ENCODE results near the gene OPRL1. TPM values are rescaled to one million over a fixed set of nuclear protein-coding genes. Genes with fewer than 3 reads are reported as not detected.
A peak's percentile ranks its signal among the peaks of the same experiment; 100 is the strongest.

Gene OPRL1
- under 1 TPM in 3 of 4 donors, not detected in 1; 0.34 to 0.91 (median 0.76) TPM for total RNA-seq

- 14 to 20% methylated on average over 7 to 11 of the region's 62 CpGs for WGBS, 2 donors
- intact Hi-C loops (cut with DNase I), result no loop called here
- peaks cover 31 to 90% (median 44%) of the 10 kb centered on the region in 3 donors for H3K4me1 ChIP-seq
Observed at GRCh38 chr20:64080013-64080812, at the start of gene OPRL1. TSS of gene OPRL1 (plus strand) at chr20:64080082. CDS start at chr20:64092721, 12,639 bp downstream.

GRCh38 chr20:64030371-64031134 lies 49.3 kb upstream of the OPRL1 start:
- WGBS, 2 donors, result 93% methylated on average over 12 to 13 of the region's 20 CpGs
- peaks cover 0 to 12% (median 0%) of the 10 kb centered on the region in 3 donors for H3K4me1 ChIP-seq
- intact Hi-C loops (cut with DNase I), result loop anchor here (10.0 kb wide), 1 partner anchor 46 kb away; the partner anchor contains the start of gene PRPF6
- H3K27me3 ChIP-seq, result no peaks in the 10 kb centered on the region
- TF ChIP-seq POLR2A (IDR thresholded peaks at IDR 0.05), result no peak
- no peak for TF ChIP-seq CTCF (IDR thresholded peaks at IDR 0.05)
- no peaks in the 10 kb centered on the region for H3K9me3 ChIP-seq
- no peak overlapping the region for H3K27ac ChIP-seq
- H3K4me3 ChIP-seq, result no peak overlapping the region
- no peak for DNase-seq
- H3K36me3 ChIP-seq, result peaks cover 42 to 100% (median 58%) of the 10 kb centered on the region in 3 donors

More at GRCh38 chr20:64080013-64080812, at the start of gene OPRL1:
- Histone ChIP-seq H3K36me3 (peaks cover 0 to 4% (median 0%) of the 10 kb centered on the region in 3 donors), H3K4me3 (peak within 1 kb of the TSS; percentile 59 to 89 (median 77)), H3K27me3 (peaks cover 0 to 40% (median 8%) of the 10 kb centered on the region in 4 donors), H3K27ac (peak within 1 kb of the TSS; percentile 64 to 91 (median 84)), H3K9me3 (no peaks in the 10 kb centered on the region)
- DNase-seq, result no peak
- no peak for TF ChIP-seq POLR2A (IDR thresholded peaks at IDR 0.05)
- TF ChIP-seq CTCF (IDR thresholded peaks at IDR 0.05), result no peak

DNA sequence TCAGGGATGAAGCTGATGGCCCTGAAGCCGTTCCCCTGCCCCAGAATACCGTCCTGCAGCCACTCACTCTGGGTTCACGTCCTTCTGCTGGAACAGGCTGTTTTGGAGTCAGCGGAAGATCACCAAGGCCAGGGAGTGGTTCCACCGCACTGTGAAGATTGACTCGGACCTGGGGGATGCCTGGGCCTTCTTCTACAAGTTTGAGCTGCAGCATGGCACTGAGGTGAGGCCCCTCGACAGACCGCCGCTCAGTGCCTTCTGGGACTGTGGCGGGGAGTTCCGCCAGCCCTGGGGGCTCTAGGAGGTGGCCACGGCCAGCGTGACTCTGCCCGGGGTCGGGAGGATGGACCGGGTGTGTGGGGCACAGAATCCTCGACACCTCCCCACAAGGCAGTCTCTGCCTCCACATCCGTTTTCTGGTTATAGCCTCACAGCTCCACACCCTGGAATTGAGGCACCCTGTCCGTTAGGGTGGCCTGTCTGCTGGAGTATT lies 48.0 kb upstream of the OPRL1 start:
- 82 to 92% methylated on average over 4 of the region's 19 CpGs for WGBS, 2 donors
- Histone ChIP-seq H3K4me1 (peaks cover 0 to 12% (median 0%) of the 10 kb centered on the region in 3 donors), H3K4me3 (no peak overlapping the region), H3K36me3 (peaks cover 35 to 88% (median 45%) of the 10 kb centered on the region in 3 donors), H3K27me3 (peaks cover 0 to 10% (median 0%) of the 10 kb centered on the region in 4 donors), H3K9me3 (no peaks in the 10 kb centered on the region), H3K27ac (no peak overlapping the region)
- no peak for TF ChIP-seq POLR2A (IDR thresholded peaks at IDR 0.05)
- TF ChIP-seq CTCF (IDR thresholded peaks at IDR 0.05), result no peak
- DNase-seq, result no peak
- intact Hi-C loops (cut with DNase I), result loop anchor here (10.0 kb wide), 1 partner anchor 47 kb away; the partner anchor contains the start of gene PRPF6

- Histone ChIP-seq H3K27me3 (peaks cover 0 to 21% (median 0%) of the 10 kb centered on the region in 4 donors), H3K9me3 (no peaks in the 10 kb centered on the region), H3K4me1 (peaks cover 4 to 22% (median 8%) of the 10 kb centered on the region in 3 donors), H3K27ac (no peak overlapping the region), H3K4me3 (no peak overlapping the region), H3K36me3 (peaks cover 24 to 77% (median 34%) of the 10 kb centered on the region in 3 donors)
- 72 to 84% methylated on average over 10 to 16 of the region's 31 CpGs for WGBS, 2 donors
- intact Hi-C loops (cut with DNase I), result loop anchor here (10.0 kb wide), 1 partner anchor 48 kb away; the partner anchor contains the start of gene PRPF6
- no peak for DNase-seq
- TF ChIP-seq POLR2A (IDR thresholded peaks at IDR 0.05), result no peak
- no peak for TF ChIP-seq CTCF (IDR thresholded peaks at IDR 0.05)
Observed at GRCh38 chr20:64032706-64033624, 46.9 kb upstream of the OPRL1 start.

Measured in esophagus squamous epithelium (tissue), 5 donors.